ENCODE data around the gene XIRP1. TPM values are rescaled to one million over a fixed set of nuclear protein-coding genes. Genes with fewer than 3 reads are reported as not detected.
"Not testable (repeated sequence)": the region's sequence is repeated elsewhere in the genome, so short reads cannot be mapped to it uniquely, and the experiment has no call there.

XIRP1 gene, protein sequence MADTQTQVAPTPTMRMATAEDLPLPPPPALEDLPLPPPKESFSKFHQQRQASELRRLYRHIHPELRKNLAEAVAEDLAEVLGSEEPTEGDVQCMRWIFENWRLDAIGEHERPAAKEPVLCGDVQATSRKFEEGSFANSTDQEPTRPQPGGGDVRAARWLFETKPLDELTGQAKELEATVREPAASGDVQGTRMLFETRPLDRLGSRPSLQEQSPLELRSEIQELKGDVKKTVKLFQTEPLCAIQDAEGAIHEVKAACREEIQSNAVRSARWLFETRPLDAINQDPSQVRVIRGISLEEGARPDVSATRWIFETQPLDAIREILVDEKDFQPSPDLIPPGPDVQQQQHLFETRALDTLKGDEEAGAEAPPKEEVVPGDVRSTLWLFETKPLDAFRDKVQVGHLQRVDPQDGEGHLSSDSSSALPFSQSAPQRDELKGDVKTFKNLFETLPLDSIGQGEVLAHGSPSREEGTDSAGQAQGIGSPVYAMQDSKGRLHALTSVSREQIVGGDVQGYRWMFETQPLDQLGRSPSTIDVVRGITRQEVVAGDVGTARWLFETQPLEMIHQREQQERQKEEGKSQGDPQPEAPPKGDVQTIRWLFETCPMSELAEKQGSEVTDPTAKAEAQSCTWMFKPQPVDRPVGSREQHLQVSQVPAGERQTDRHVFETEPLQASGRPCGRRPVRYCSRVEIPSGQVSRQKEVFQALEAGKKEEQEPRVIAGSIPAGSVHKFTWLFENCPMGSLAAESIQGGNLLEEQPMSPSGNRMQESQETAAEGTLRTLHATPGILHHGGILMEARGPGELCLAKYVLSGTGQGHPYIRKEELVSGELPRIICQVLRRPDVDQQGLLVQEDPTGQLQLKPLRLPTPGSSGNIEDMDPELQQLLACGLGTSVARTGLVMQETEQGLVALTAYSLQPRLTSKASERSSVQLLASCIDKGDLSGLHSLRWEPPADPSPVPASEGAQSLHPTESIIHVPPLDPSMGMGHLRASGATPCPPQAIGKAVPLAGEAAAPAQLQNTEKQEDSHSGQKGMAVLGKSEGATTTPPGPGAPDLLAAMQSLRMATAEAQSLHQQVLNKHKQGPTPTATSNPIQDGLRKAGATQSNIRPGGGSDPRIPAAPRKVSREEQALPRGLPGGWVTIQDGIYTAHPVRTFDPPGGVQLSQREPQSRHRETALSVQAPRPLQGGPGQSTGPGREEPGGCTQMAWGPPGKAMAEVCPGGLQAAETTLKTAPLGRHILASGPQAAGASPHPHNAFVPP (N-terminal part only)
- polyA plus RNA-seq (2014; cell fraction: cytosol; rRNA removed): not detected in 2 replicates
- polyA plus RNA-seq (2014; cell fraction: nucleus; rRNA removed): not detected in 2 replicates

DNA sequence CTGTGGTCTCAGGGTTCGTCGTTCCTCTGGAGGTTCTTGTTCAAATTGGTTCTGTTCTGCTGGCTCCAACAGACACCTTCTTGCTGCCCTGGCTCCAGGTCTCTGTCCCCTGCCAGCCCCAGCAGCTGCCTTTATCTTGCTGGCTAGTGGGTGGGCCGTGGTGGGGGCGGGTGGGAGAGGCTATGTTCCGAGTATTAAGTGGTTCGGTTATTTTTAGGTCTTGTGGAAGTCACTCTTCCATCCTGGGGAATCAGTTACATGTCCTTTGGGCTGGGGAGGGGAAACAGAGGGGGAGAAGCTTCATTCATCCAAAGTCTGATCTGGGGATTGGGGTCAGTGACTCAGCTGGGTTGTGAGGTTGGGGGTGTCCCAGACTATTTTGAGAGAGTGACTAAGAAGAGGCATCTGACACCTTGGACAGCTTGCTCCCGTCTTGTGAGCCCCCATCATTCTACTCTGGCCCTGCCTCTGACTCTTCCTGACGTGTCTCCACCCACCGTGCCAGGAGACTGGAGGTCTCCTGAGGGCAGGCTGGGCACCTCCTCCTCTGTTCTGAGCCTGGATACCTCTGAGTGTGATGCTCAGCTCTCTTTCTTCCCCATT, at the start of gene XIRP1:
Gene XIRP1, minus strand, starts transcription at position 106 of the 603 bp plus-strand sequence. CDS start 3,150 bp downstream, outside the sequence.
- no peak for DNase-seq (ENCODE audit: low spot score)

DNA sequence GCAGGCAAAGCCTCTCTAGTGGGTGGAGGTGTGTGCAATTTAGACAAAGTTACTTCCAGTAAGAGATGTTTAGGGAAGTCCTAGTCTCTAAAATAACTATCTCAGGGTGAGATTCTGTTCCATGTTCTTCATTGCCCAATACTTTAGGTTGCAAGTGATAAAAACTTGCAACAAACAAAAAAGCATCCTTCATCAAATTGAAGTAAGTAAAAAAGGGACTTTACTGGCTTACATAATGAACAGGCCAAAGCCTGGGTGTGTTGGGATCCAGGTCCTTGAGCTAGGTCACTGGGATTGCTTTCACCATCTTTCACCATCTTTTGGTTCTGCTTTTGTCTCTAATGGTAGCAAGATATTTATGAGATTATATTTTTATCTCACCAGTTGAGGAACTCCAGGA, 49.2 kb upstream of the XIRP1 start:
- no peak for DNase-seq (ENCODE audit: low spot score)

DNA sequence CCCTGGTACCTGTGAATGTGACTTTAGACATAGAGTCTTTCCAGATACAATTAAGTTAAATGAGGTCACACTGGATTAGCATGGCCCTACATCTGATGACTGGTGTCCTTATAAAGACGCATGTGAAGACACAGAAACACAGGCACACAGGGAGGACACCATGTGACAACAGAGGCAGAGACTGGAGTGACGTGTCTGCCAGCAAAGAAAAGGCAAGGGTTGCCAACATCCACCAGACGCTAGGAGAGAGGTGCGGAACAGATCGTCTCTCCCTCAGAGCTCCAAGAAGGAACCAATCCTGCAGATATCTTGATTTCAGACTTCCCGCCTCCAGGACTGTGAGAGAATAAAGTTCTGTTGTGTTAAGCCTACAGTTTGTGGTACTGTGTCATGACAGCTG, 44.6 kb upstream of the XIRP1 start:
- DNase-seq (ENCODE audit: low spot score): no peak

DNA sequence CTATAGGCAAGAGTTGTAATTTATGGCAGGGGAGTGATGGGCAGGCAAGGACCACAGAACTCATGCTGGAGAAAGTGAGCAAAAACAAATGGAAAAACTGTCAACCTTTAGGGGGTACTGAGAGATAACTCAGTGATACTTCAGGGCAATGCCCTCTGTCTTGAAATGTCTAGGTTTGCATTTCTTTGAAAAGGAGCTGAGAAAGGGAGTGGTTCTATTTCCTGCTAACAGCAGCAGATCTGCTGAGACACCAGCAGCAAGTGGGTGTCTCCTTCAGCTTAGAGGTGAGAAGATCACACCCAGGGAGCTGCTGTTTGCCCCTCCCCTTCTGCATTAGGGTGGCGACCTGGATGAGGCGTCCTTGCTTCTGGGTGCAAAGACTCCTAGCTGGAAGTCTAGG, 42.3 kb upstream of the XIRP1 start:
- no peak for DNase-seq (ENCODE audit: low spot score)

DNA sequence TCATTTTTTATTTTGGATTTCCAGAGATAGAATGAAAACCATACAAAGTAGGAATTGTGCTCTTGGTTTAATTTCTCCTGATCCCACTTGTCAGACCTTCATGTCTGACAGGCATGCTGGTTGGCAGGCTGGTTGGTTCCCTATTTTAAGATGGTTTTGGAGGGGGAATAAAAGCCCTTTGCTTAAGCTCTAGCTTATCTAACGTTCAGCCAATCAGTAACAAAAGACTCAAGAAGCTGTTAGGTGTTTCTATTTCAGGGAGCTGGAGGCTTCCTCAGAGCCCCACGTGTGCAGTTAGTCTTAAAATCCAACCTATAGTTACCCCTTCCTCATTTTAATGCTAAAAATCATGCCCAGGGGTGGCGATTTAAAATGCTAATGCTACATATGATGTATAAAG, 40.5 kb upstream of the XIRP1 start:
- DNase-seq (ENCODE audit: low spot score): no peak

DNA sequence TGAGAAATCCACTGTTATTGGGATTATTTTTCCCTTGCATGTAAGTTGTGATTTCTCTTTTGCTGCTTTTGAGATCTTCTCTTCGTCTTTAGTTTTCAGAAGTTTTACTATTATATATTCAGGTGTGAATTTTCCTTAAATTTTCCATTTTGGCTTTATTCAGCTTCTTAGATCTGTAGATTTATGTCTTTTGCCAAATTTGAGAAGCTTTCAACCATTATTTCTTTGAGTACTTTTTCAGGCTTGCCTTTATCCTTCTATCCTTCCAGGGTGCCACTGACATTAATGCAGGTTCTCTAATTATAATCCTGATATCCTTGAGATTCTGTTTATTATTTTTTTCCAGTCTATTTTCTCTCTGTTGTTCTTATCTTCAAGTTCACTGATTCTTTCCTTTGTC, 38.1 kb upstream of the XIRP1 start:
- no peak for DNase-seq (ENCODE audit: low spot score)

DNA sequence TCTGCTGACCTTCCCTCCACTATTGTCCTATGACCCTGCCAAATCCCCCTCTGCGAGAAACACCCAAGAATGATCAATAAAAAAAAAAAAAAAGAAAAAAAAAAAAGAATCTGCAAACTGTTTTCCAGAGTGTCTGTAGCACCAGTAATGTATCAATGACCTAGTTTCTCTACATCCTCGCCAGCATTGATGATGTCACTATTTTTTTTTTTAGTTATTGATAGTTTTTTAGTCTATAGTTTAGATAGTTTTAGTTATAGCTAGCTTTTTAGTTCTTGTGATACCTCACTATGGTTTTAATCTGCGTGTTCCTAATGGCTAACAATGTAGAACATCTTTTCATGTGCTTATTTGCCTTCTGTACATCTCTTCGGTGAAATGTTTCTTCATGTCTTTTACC, 36.1 kb upstream of the XIRP1 start:
- DNase-seq (ENCODE audit: low spot score): no peak

DNA sequence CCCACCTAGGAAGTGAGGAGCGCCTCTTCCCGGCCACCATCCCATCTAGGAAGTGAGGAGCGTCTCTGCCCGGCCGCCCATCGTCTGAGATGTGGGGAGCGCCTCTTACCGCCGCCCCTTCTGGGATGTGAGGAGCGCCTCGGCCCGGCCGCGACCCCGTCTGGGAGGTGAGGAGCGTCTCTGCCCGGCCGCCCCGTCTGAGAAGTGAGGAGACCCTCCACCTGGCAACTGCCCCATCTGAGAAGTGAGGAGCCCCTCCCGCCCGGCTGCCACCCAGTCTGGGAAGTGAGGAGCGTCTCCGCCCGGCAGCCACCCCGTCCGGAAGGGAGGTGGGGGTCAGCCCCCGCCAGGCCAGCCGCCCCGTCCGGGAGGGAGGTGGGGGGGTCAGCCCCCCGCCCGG, 35.2 kb upstream of the XIRP1 start:
- DNase-seq (ENCODE audit: low spot score): not testable (repeated sequence)

DNA sequence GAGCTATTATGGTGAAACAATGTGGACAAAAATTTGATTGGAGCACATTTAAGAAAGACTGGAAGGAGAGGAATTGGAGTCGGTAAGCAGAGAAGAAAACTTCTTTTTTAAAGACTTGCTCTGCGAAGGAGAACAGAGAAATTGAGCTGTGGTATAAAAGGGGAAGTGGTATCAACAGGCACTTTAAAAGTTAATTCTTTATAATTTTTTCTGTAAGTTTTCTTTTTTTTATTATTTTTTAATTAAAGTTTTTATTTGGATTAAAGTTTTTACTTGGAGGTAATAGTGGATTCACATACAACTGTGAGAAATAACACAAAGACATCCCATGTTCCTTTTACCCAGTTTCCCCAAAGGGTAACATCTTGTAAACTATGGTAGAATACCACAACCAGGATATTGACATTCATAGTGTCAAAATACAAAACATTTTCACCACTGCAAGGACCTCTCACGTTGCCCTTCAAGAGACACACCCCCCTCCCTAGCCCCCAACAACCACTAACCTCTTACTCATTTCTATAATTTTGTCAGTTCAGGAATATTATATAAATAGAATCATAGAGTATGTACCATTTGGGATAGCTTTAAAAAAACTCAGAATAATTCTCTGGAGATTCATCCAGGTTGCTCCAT, 33.8 kb upstream of the XIRP1 start:
- no peak for DNase-seq (ENCODE audit: low spot score)

DNA sequence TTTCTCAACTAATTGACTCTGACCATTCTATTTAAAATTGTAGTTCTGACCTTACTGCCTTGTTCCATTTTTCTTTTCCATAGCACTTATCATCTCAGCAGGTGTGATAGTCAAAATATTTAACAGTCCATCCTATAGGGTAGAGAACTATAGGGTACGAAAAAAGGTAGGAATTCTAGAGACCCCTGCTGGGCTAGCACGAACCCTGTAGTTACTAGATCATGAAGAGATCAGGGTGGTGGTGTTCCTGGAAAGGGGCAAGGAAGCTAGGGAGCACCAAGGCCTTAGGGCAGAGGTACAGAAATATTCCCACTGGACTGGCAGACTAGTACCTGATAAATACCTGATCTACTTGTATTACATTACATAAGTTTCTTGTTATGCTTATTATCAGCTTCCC, 31.9 kb upstream of the XIRP1 start:
- DNase-seq (ENCODE audit: low spot score): no peak

DNA sequence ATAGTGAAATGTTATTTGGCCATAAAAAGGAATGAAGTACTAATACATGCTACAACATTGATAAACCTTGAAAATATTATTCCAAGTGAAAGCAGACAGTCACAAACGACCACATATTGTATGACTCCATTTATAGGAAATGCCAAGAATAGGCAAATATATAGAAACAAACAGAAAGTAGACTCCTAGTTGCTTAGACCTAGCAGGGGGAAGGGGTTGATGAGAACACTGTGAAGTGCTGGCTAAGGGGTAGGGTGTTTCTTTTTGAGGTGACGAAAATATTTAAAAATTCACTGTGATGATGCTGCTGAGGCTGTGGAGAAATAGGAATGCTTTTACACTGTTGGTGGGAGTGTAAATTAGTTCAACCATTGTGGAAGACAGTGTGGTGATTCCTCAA, 30.5 kb upstream of the XIRP1 start:
- no peak for DNase-seq (ENCODE audit: low spot score)

DNA sequence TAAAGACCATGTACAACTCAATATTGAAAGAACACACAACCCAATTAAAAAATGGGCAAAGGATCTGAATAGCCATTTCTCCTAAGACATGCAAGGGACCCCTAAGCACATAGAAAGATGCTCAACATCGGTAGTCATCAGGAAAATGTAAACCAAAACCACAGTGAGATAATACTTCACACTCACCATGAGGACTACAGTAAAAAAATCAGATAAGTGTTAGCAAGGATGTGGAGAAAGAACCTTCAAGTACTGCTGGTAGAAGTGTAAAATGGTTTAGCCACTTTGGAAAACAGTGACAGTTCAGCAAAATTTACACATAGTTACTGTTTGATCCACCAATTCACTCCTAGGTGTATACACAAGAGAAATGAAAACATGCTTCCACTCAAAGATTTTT, 30.1 kb upstream of the XIRP1 start:
- no peak for DNase-seq (ENCODE audit: low spot score)

DNA sequence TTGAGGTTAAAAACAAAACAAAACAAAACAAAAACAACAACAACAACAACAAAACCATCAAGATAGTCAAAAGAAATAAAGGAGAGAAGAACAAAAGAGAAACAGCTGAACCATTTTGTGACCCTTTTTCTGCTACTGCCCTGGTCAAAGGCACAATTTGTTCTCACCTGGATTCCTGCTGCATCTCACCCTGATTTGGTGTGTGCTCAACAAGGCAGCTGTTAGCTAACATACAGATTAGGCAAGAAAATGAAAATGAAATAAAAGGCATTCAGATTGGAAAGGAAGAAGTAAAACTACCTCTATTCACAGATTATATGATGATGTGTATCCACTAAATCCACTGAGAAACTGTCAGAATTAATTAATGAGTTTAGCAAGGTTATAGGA, 28.7 kb upstream of the XIRP1 start:
- DNase-seq (ENCODE audit: low spot score): no peak

DNA sequence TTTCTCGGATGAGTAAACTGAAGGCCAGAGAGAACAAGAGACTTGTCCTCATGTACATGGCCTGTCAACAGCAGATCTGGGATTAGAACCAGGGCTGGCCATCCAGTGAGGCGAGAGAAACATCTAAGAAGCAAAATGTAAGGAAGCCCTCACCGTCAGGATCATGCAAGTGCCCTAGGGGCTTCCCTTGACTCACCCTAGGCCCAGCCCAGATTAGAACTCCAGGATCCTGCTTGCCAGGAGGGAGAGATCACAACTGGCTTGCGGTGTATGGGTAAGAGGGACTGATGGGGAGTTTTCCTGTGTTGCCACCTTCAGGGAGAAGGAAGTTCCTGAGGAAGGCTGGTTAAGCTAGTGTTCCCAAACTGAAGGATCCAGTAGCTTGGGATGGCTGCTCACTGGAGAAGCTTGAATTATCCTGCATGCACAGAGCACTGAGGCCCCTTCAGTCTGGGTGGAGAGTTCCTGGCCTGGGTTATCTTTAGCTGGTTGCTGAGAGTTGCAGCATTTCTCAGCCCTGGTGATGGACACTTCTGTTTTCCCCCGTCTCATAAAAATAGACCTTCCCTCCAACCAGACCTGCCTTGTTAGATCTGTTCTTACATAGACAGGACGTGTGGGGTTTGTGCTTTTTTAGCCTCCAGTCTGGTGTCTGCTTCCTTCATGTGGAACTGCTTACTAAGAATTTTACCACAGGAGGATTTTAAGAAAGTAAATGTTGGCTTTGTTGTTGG, 28.2 kb upstream of the XIRP1 start:
- no peak for DNase-seq (ENCODE audit: low spot score)

DNA sequence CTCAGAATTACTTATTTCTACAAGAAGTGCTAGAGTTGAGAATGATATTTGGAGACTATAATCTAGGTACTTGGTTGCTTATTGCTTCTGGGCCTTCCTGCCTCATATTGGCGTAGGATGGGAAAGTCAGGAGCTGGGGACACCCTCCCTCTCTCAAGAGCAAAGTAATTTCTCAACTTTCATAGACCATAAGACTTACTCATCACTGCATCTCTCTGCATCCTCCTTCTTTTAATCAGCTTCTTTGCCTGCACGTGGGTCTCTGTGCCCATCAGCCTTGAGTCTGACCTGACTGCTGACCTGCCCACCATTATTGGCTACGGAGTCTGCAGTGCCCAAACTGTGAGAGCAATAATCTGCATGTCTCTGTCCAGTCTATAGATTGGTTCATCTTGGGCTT, 27.3 kb upstream of the XIRP1 start:
- DNase-seq (ENCODE audit: low spot score): no peak

DNA sequence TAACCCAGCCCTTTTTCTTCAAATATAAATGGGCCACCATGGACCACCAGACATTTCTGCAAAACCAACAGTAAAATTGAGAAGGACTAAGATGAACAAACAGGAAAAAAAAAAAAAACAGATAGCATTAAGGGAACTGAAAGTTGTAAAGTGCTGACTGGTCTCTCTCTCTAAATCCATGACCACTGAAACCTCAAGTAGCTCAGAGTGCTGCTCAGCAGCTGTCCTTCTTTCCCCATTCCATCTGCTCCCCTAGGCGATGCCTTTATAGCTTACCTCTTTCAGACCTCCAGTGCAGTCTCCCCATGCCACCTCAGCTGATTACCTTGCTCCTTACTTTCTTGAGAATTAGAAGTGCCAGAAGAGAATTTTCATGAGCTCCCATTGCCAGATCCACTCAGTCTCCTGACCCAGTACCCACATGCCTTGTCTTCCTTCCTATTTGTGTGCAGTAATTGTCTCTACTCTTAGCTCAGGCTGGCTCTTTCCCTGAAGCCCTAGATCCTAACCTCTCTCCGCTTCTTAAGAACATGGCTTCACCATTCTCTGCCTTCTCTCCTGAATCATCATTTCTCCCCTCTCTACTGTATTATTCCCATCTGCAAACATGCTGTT, 23.9 kb upstream of the XIRP1 start:
- no peak for DNase-seq (ENCODE audit: low spot score)

DNA sequence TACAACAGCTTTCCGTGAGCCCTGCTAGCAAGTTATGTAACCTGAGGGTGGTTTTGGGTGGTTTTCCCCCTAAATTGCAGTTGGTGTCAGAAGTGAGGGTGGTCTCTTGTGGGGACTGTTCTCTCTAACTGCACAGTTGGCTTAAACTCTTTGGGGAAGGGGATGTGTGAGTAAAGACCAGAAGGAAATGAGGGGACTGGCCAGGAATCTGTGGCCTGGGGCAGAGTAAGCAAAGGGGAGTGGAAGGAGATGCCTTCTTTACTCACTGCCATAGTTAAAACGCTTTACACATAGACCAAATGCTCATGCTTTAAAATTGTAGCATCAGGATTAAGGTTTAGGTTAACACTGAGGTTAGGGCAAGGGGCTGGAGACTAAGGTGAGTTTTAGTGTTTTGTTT, 21.2 kb upstream of the XIRP1 start:
- DNase-seq (ENCODE audit: low spot score): no peak

DNA sequence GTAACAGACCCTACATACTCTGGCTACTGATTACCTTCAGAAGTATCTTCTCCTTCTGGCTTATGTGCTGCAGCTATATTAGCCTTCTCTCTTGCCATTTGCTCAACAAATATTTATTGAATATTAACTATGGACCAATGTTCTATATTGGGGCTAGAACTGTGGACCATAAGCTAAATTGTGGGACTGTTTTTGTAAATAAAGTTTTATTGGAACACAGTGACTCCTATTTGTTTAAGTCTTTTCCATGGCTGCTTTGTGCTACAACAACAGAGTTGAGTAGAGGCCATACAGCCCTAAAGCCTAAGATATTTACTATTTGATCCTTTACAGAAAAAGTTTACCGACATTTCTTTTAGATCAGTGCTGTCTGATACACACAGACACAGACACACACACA, 20.3 kb upstream of the XIRP1 start:
- DNase-seq (ENCODE audit: low spot score): no peak

DNA sequence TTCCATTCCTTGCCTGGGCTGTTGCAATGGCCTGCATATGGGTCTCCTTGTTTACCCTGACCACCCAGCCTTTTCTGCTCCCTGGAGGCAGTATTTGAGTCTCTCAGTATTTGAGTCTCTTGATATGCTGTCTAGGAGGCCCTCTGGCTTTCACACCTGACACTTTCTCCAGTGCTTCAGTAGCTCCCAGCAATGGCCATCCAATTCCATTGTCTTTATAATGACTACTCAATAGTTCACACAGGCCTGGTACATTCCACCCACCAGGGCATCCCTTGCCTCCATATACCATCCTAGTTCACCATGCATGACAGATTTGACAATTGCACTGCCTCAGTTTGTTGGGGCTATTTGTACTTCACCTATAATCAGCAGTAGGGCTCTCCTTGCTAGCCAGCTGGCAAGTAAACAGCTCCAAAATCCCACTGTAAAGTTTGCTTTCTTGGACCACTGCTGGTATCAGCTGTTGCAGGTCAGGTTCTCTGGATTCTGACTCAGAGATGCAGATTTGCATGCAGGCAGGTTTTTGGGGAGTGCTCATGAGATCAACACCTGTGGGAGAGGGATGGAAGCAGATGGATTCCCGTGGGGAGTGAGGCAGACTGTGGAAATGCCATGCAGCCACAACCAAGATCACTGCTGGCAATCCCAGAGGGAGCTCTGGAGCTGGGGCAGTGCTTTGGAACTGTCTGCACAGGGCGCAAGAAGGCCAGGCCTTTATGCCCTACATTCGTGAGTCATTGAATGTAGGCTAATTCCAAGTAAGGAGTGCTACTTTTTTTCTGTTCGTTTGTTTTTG, 19.1 kb upstream of the XIRP1 start:
- DNase-seq (ENCODE audit: low spot score): no peak

Measured in SK-N-DZ (cell line).